Nucleus accumbens (tissue), 56 donors: ENCODE data around the gene ZFP90.
"Not testable (repeated sequence)": the region's sequence is repeated elsewhere in the genome, so short reads cannot be mapped to it uniquely, and the experiment has no call there.

Experiments used
- DNase-seq, 56 donors: peaks; one replicate each; lab custom pipeline; 2025; lab: John Stamatoyannopoulos, UW

The ZFP90 gene

GRCh38 chr16:68538880-68539701 lies at the start of gene ZFP90:
Gene ZFP90, plus strand, starts transcription at chr16:68539291. Its CDS starts 502 bp downstream, at chr16:68539793.
- peak in 54 of 56 donors; percentile 42 to 90 (median 74) for DNase-seq

- no peak for DNase-seq
Measured at GRCh38 chr16:68490358-68490757, 48.7 kb upstream of the ZFP90 start.

GRCh38 chr16:68490829-68491575 lies 48.1 kb upstream of the ZFP90 start:
- no peak for DNase-seq

GRCh38 chr16:68491576-68491950 lies 47.5 kb upstream of the ZFP90 start:
- no peak for DNase-seq

- DNase-seq, result no peak
Measured at GRCh38 chr16:68492151-68492542, 46.9 kb upstream of the ZFP90 start.

- DNase-seq, result no peak
Measured at GRCh38 chr16:68492543-68493411, 46.3 kb upstream of the ZFP90 start.

GRCh38 chr16:68493412-68494070 lies 45.5 kb upstream of the ZFP90 start:
- DNase-seq, result no peak

GRCh38 chr16:68494261-68494660 lies 44.8 kb upstream of the ZFP90 start:
- DNase-seq, result not testable (repeated sequence)

GRCh38 chr16:68496689-68497088 lies 42.4 kb upstream of the ZFP90 start:
- DNase-seq, result no peak

- no peak for DNase-seq
Measured at GRCh38 chr16:68499006-68499405, 40.1 kb upstream of the ZFP90 start.

- no peak for DNase-seq
Measured at GRCh38 chr16:68503334-68503733, 35.8 kb upstream of the ZFP90 start.

- no peak for DNase-seq
Measured at GRCh38 chr16:68504066-68504465, 35.0 kb upstream of the ZFP90 start.

GRCh38 chr16:68506331-68507053 lies 32.6 kb upstream of the ZFP90 start:
- peak in 30 of 56 donors; percentile 6 to 75 (median 25) for DNase-seq

GRCh38 chr16:68508013-68508412 lies 31.1 kb upstream of the ZFP90 start:
- DNase-seq, result no peak

GRCh38 chr16:68508641-68509240 lies 30.4 kb upstream of the ZFP90 start:
- DNase-seq, result no peak

GRCh38 chr16:68509381-68509780 lies 29.7 kb upstream of the ZFP90 start:
- DNase-seq, result no peak

GRCh38 chr16:68510775-68511174 lies 28.3 kb upstream of the ZFP90 start:
- DNase-seq, result no peak

- peak in 1 of 56 donors; percentile 8 for DNase-seq
Measured at GRCh38 chr16:68512183-68512582, 26.9 kb upstream of the ZFP90 start.

- no peak for DNase-seq
Measured at GRCh38 chr16:68512742-68513141, 26.3 kb upstream of the ZFP90 start.
